AG04450 (cell line): ENCODE data around the gene RAB27A. TPM values are rescaled to one million over a fixed set of nuclear protein-coding genes. Genes with fewer than 3 reads are reported as not detected.
A peak's percentile ranks its signal among the peaks of the same experiment; 100 is the strongest.

ENCODE experiments used
- CTCF ChIA-PET: fragments of 300-600, 350-600 bp; formaldehyde crosslinking; extraction: SDS; loops from one replicate; lab custom pipeline; 2022; ENCODE audit warnings: antibody characterized with exemption, inconsistent platforms; lab: Charles Lee
- POLR2A ChIA-PET: fragments of 350-600 bp; formaldehyde crosslinking; extraction: SDS; loops from one replicate; lab custom pipeline; 2021; ENCODE audit warnings: antibody characterized with exemption, inconsistent platforms; lab: Yijun Ruan, JAX
- DNase-seq: peaks from one replicate; pipeline ENCODE4 v3.0.0-alpha.2; 2011; ENCODE audit warnings: low read depth, low spot score
- H3K27ac ChIP-seq: one replicate; pipeline ENCODE4 v1.5.1; 2012; ENCODE audit warnings: low read depth, low read length, control low read depth
- H3K27me3 ChIP-seq: one replicate; pipeline ENCODE4 v1.6.0; 2012; ENCODE audit warnings: low read length; ENCODE audit not compliant: control insufficient read depth, insufficient read depth
- H3K4me3 ChIP-seq: 2 replicates; pipeline ENCODE4 v1.5.1; 2011; ENCODE audit warnings: mild to moderate bottlenecking, low read depth, low read length, control low read depth
- H3K9me3 ChIP-seq: 2 replicates; pipeline ENCODE4 v1.5.1; 2012; ENCODE audit warnings: low read length; ENCODE audit not compliant: control insufficient read depth, insufficient read depth
- CTCF ChIP-seq: IDR thresholded peaks from 2 replicates; pipeline ENCODE4 v1.5.1; 2011; ENCODE audit warnings: low read depth, low read length, control low read depth, inconsistent platforms
- polyA plus RNA-seq: library from polyadenylated mRNA; depleted of rRNA; stranded (reverse); fragments of >200 nt; gene quantifications from 2 replicates; pipeline ENCODE4 v1.2.3, GENCODE V29; 2011

The RAB27A gene
- polyA plus RNA-seq, 1 experiment: 34.8 TPM

- H3K27ac ChIP-seq: no peak overlapping the region
- ChIA-PET CTCF (interaction anchor here (1.2 to 1.8 kb wide), 2 partner anchors 15 to 17 kb away, joined by 3 to 11 read pairs; no protein-coding TSS in a partner anchor), POLR2A (interaction anchor here (0.6 kb wide), 1 partner anchor 13 kb away, joined by 3 read pairs; the partner anchor contains the start of gene RSL24D1)
- no peak overlapping the region for H3K4me3 ChIP-seq
- H3K9me3 ChIP-seq: no peaks in the 10 kb centered on the region
- H3K27me3 ChIP-seq: no peaks in the 10 kb centered on the region
- no peak for DNase-seq
- no peak for TF ChIP-seq CTCF
Measured at GRCh38 chr15:55183679-55184078, 105.9 kb downstream of the RAB27A start.

- no peak for DNase-seq
- H3K9me3 ChIP-seq: no peaks in the 10 kb centered on the region
- H3K27me3 ChIP-seq: no peaks in the 10 kb centered on the region
- H3K4me3 ChIP-seq: no peak overlapping the region
- H3K27ac ChIP-seq: no peak overlapping the region
- POLR2A ChIA-PET: no interaction called here
- TF ChIP-seq CTCF: no peak
- CTCF ChIA-PET: interaction anchor here (0.7 to 4.5 kb wide), 2 partner anchors 10 to 261 kb away, joined by 3 to 33 read pairs; no protein-coding TSS in a partner anchor
Measured at GRCh38 chr15:55179141-55179540, 110.5 kb downstream of the RAB27A start.

GRCh38 chr15:55170361-55170760 lies 119.3 kb downstream of the RAB27A start:
- H3K4me3 ChIP-seq: no peak overlapping the region
- H3K9me3 ChIP-seq: no peaks in the 10 kb centered on the region
- POLR2A ChIA-PET: no interaction called here
- TF ChIP-seq CTCF: no peak
- H3K27me3 ChIP-seq: no peaks in the 10 kb centered on the region
- no peak overlapping the region for H3K27ac ChIP-seq
- CTCF ChIA-PET: interaction anchor here (2.6 kb wide), 1 partner anchor 8 kb away, joined by 33 read pairs; no protein-coding TSS in a partner anchor
- DNase-seq: no peak

- no peaks in the 10 kb centered on the region for H3K9me3 ChIP-seq
- peak; percentile 21 for DNase-seq
- ChIA-PET CTCF (interaction anchor here (0.5 to 3.6 kb wide), 24 partner anchors 8 to 1976 kb away, joined by 3 to 33 read pairs (median 3); partner anchors contain the start of genes CCPG1, PIERCE2 and RSL24D1), POLR2A (no interaction called here)
- H3K27me3 ChIP-seq: no peaks in the 10 kb centered on the region
- TF ChIP-seq CTCF: peak; percentile 92
- H3K27ac ChIP-seq: no peak overlapping the region
- no peak overlapping the region for H3K4me3 ChIP-seq
Measured at GRCh38 chr15:55168350-55168974, 121.2 kb downstream of the RAB27A start.

GRCh38 chr15:55164284-55164683 lies 125.3 kb downstream of the RAB27A start:
- H3K9me3 ChIP-seq: no peaks in the 10 kb centered on the region
- no peak overlapping the region for H3K27ac ChIP-seq
- no peak for TF ChIP-seq CTCF
- ChIA-PET CTCF (no interaction called here), POLR2A (no interaction called here)
- no peak overlapping the region for H3K4me3 ChIP-seq
- H3K27me3 ChIP-seq: no peaks in the 10 kb centered on the region
- DNase-seq: no peak
